Caco-2 (cell line): ENCODE results near the gene PROB1. TPM values are rescaled to one million over a fixed set of nuclear protein-coding genes. Genes with fewer than 3 reads are reported as not detected.

Experiments
- BruUV-seq: library from RNA; stranded (reverse); fragments of 400-500 nt; replicated peaks from 2 replicates; lab custom pipeline; 2021; lab: Mats Ljungman, UMichigan
- CTCF ChIA-PET: fragments of 300-600 bp; sonication (Branson Sonifier 250); formaldehyde crosslinking; loops from one replicate; lab custom pipeline; 2022; ENCODE audit warnings: antibody characterized with exemption; lab: Charles Lee
- POLR2A ChIA-PET: fragments of 300-600 bp; sonication (Branson Sonifier 250); formaldehyde crosslinking; loops from one replicate; lab custom pipeline; 2022; ENCODE audit warnings: antibody characterized with exemption; lab: Charles Lee
- DNase-seq, 2 experiments: peaks; one replicate each; pipeline versions ENCODE4 v3.0.0 to v3.0.0-alpha.2; 2020 to 2022
- H3K27me3 ChIP-seq: replicated peaks from 2 replicates; pipeline ENCODE4 v1.6.0; 2011; ENCODE audit warnings: low read length; ENCODE audit not compliant: control insufficient read depth, insufficient read depth
- H3K36me3 ChIP-seq: 2 replicates; pipeline ENCODE4 v1.5.1; 2011; ENCODE audit warnings: low read length; ENCODE audit not compliant: control insufficient read depth, insufficient read depth
- H3K4me1 ChIP-seq: fragments of 250-450 bp; sonication (Bioruptor Pico); 2 replicates; pipeline ENCODE4 v1.5.1; 2020; ENCODE audit warnings: mild to moderate bottlenecking
- H3K4me3 ChIP-seq: 2 replicates; pipeline ENCODE4 v1.5.1; 2011; ENCODE audit warnings: low read depth, mild to moderate bottlenecking, control low read depth, low read length
- H3K9me3 ChIP-seq: fragments of 250-450 bp; sonication (Bioruptor Pico); 2 replicates; pipeline ENCODE4 v1.5.1; 2020; ENCODE audit warnings: mild to moderate bottlenecking, moderate library complexity
- H3K27ac Mint-ChIP-seq: one replicate; pipeline ENCODE4 v1.8.0; 2022; ENCODE audit warnings: mixed read lengths; ENCODE audit not compliant: unreplicated experiment
- H3K27me3 Mint-ChIP-seq: one replicate; pipeline ENCODE4 v1.8.0; 2022; ENCODE audit warnings: mixed read lengths; ENCODE audit not compliant: insufficient read depth, unreplicated experiment
- H3K36me3 Mint-ChIP-seq: one replicate; pipeline ENCODE4 v1.8.0; 2022; ENCODE audit warnings: mild to moderate bottlenecking, mixed read lengths; ENCODE audit not compliant: insufficient read depth, unreplicated experiment
- H3K4me1 Mint-ChIP-seq: one replicate; pipeline ENCODE4 v1.8.0; 2022; ENCODE audit warnings: low read depth, mixed read lengths; ENCODE audit not compliant: unreplicated experiment
- H3K4me3 Mint-ChIP-seq: one replicate; pipeline ENCODE4 v1.8.0; 2022; ENCODE audit warnings: mild to moderate bottlenecking, moderate library complexity, mixed read lengths; ENCODE audit not compliant: unreplicated experiment
- H3K9me3 Mint-ChIP-seq: one replicate; pipeline ENCODE4 v1.8.0; 2022; ENCODE audit warnings: mixed read lengths; ENCODE audit not compliant: unreplicated experiment
- CTCF ChIP-seq, 2 experiments: fragments of 200-600 bp in 1 of 2; IDR thresholded peaks; 1 replicate in 1 of 2; 2 replicates in 1 of 2; pipeline versions ENCODE4 v1.5.1 to v1.8.0; 2011 to 2022; ENCODE audit warnings: antibody characterized with exemption in 1 of 2, control low read depth in 1 of 2, inconsistent platforms in 1 of 2, low read depth in 1 of 2, low read length in 1 of 2, mild to moderate bottlenecking in 1 of 2, moderate library complexity in 1 of 2; ENCODE audit not compliant: insufficient read depth in 1 of 2, severe bottlenecking in 1 of 2, unreplicated experiment in 1 of 2
- intact Hi-C: fragments of 100-400 bp; cut with micrococcal nuclease; formaldehyde crosslinking; loops from one replicate; pipeline ENCODE4 v1.10.0; 2022; ENCODE audit not compliant: unreplicated experiment
- total RNA-seq: library from RNA; stranded (reverse); gene quantifications from 2 replicates; pipeline ENCODE4 v1.2.3, GENCODE V29; 2022

The PROB1 gene
- total RNA-seq, 1 experiment from 2014 or later = 2.7 TPM

DNA sequence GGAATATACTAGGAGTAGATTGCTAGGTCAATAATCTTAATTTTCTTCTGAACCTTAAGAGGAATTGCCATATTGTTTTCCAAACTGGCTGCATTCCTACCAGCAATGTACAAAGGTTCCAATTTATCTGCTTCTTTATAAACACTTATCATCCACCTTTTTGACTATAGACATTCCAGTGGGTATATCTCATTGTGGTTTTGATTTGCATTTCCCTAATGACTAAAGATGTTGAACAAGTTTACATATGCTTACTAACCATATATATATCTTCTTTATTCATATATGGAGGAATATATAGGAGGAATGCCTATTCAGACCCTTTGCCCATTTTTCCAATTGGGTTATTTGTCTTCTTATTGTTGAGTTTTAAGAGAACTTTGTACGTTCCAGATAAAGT is 36.8 kb upstream of the PROB1 start:
- no peaks in the 10 kb centered on the region for H3K9me3 Mint-ChIP-seq
- H3K36me3 ChIP-seq = no peaks in the 10 kb centered on the region
- no TSS peak for BruUV-seq
- peaks cover 15% of the 10 kb centered on the region for H3K4me1 ChIP-seq
- H3K9me3 ChIP-seq = no peaks in the 10 kb centered on the region
- no peaks in the 10 kb centered on the region for H3K27me3 ChIP-seq
- H3K36me3 Mint-ChIP-seq = no peaks in the 10 kb centered on the region
- no peak overlapping the region for H3K27ac Mint-ChIP-seq
- peaks cover 6% of the 10 kb centered on the region for H3K4me1 Mint-ChIP-seq
- no peak for DNase-seq
- intact Hi-C loops = no loop called here
- POLR2A ChIA-PET = no interaction called here
- no peak overlapping the region for H3K4me3 Mint-ChIP-seq
- H3K4me3 ChIP-seq = no peak overlapping the region
- CTCF ChIA-PET = no interaction called here
- no peaks in the 10 kb centered on the region for H3K27me3 Mint-ChIP-seq
- no peak for TF ChIP-seq CTCF (IDR thresholded peaks at IDR 0.05; ENCODE audit: insufficient read depth in 1 of 2, low read depth in 1 of 2, low read length in 1 of 2, severe bottlenecking in 1 of 2, unreplicated experiment in 1 of 2)

GRCh38 chr5:139430015-139430414 is 35.1 kb upstream of the PROB1 start:
- no peak overlapping the region for H3K4me3 Mint-ChIP-seq
- Histone ChIP-seq H3K9me3 (no peaks in the 10 kb centered on the region), H3K4me1 (peaks cover 14% of the 10 kb centered on the region), H3K4me3 (no peak overlapping the region), H3K36me3 (no peaks in the 10 kb centered on the region), H3K27me3 (no peaks in the 10 kb centered on the region)
- peaks cover 6% of the 10 kb centered on the region for H3K4me1 Mint-ChIP-seq
- BruUV-seq = no TSS peak
- CTCF ChIA-PET = no interaction called here
- intact Hi-C loops = no loop called here
- H3K9me3 Mint-ChIP-seq = no peaks in the 10 kb centered on the region
- no peaks in the 10 kb centered on the region for H3K36me3 Mint-ChIP-seq
- DNase-seq = no peak
- no peak overlapping the region for H3K27ac Mint-ChIP-seq
- H3K27me3 Mint-ChIP-seq = no peaks in the 10 kb centered on the region
- TF ChIP-seq CTCF (IDR thresholded peaks at IDR 0.05; ENCODE audit: insufficient read depth in 1 of 2, low read depth in 1 of 2, low read length in 1 of 2, severe bottlenecking in 1 of 2, unreplicated experiment in 1 of 2) = no peak
- POLR2A ChIA-PET = interaction anchor here (1.2 kb wide), 1 partner anchor 9 kb away, joined by 8 read pairs; the partner anchor contains the start of gene DNAJC18

GRCh38 chr5:139426203-139426885 is 31.4 kb upstream of the PROB1 start:
- ChIA-PET CTCF (no interaction called here), POLR2A (no interaction called here)
- H3K9me3 Mint-ChIP-seq = no peaks in the 10 kb centered on the region
- Histone ChIP-seq H3K4me1 (peaks cover 3% of the 10 kb centered on the region), H3K27me3 (no peaks in the 10 kb centered on the region), H3K4me3 (no peak overlapping the region), H3K9me3 (no peaks in the 10 kb centered on the region), H3K36me3 (no peaks in the 10 kb centered on the region)
- BruUV-seq = no TSS peak
- TF ChIP-seq CTCF (IDR thresholded peaks at IDR 0.05; ENCODE audit: insufficient read depth in 1 of 2, low read depth in 1 of 2, low read length in 1 of 2, severe bottlenecking in 1 of 2, unreplicated experiment in 1 of 2) = no peak
- H3K4me3 Mint-ChIP-seq = no peak overlapping the region
- H3K27ac Mint-ChIP-seq = no peak overlapping the region
- intact Hi-C loops = no loop called here
- peaks cover 9% of the 10 kb centered on the region for H3K4me1 Mint-ChIP-seq
- no peaks in the 10 kb centered on the region for H3K27me3 Mint-ChIP-seq
- no peak for DNase-seq
- H3K36me3 Mint-ChIP-seq = peaks cover 8% of the 10 kb centered on the region
